ENCODE results near the gene SLC17A9. TPM values are rescaled to one million over a fixed set of nuclear protein-coding genes. Genes with fewer than 3 reads are reported as not detected.

Gene SLC17A9
- total RNA-seq, 1 experiment from 2014 or later: 0.28 TPM

DNA sequence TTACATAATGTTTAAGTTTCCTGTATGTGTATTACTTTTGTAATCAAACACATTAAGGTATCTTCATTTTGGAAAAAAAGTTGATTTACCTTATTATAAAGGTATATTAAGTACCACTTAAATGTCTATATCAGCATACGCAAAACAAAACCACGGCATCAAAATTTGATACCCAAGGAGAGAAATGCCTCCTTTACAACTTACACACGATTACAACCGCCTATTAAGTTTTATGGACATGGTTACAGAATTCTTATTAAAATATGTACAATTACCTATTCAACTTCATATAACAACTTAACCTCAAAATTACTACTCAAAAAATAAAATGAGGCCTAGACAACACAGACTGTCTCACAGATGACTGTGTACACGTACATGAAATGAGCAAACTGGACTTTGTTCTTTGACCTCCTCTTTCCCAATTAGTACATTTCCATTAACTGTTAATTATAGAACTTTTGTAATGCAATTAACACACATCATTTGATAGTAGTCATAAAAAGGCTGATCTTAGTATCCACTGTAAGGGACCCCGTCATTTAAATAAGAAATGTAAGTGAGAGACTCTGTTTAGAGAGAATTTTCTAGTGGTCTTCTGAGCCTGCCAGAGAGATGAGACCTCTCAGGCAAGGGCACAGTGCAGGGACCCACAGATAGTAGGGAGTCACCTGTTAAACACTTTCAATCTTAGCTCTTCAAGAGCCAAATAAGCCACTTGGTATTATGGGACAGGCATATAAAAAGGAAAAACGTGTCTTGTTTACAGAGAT lies 28.7 kb upstream of the SLC17A9 start:
- ATAC-seq (no peak), DNase-seq (ENCODE audit: low read depth, low spot score) (no peak)
- intact Hi-C loops (cut with micrococcal nuclease; ENCODE audit: unreplicated experiment) (no loop called here), in situ Hi-C loops (cut with HindIII; ENCODE audit: low pct_unique_long_range_greater_than_20kb, low sequenced_read_pairs) (no loop called here)
- H3K36me3 ChIP-seq (ENCODE audit: control insufficient read depth, insufficient read depth, low read length): no peaks in the 10 kb centered on the region; the same call in 1 of the 2 replicates
- H3K4me3 ChIP-seq (ENCODE audit: low read depth in 2 of 2, low read length in 2 of 2): peak overlapping the region; percentile 83 to 95
- POLR2A ChIA-PET: no interaction called here
- peaks cover 70% of the 10 kb centered on the region for H3K4me1 ChIP-seq (ENCODE audit: control insufficient read depth, insufficient read depth, low read length)
- no peaks in the 10 kb centered on the region for H3K27me3 ChIP-seq (ENCODE audit: control insufficient read depth, insufficient read depth, low read length)
- BruUV-seq (replicated peaks): TSS peak; percentile 60
- TF ChIP-seq, protein P1, sequence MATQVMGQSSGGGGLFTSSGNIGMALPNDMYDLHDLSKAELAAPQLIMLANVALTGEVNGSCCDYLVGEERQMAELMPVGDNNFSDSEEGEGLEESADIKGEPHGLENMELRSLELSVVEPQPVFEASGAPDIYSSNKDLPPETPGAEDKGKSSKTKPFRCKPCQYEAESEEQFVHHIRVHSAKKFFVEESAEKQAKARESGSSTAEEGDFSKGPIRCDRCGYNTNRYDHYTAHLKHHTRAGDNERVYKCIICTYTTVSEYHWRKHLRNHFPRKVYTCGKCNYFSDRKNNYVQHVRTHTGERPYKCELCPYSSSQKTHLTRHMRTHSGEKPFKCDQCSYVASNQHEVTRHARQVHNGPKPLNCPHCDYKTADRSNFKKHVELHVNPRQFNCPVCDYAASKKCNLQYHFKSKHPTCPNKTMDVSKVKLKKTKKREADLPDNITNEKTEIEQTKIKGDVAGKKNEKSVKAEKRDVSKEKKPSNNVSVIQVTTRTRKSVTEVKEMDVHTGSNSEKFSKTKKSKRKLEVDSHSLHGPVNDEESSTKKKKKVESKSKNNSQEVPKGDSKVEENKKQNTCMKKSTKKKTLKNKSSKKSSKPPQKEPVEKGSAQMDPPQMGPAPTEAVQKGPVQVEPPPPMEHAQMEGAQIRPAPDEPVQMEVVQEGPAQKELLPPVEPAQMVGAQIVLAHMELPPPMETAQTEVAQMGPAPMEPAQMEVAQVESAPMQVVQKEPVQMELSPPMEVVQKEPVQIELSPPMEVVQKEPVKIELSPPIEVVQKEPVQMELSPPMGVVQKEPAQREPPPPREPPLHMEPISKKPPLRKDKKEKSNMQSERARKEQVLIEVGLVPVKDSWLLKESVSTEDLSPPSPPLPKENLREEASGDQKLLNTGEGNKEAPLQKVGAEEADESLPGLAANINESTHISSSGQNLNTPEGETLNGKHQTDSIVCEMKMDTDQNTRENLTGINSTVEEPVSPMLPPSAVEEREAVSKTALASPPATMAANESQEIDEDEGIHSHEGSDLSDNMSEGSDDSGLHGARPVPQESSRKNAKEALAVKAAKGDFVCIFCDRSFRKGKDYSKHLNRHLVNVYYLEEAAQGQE (IDR thresholded peaks at IDR 0.05; ENCODE audit: insufficient read depth in 1 of 2, low read depth in 2 of 2, low read length in 1 of 2): no peak
- no peak for TF ChIP-seq TCF7L2 (IDR thresholded peaks at IDR 0.05; ENCODE audit: low read depth, low read length)
- TF ChIP-seq, protein P2, sequence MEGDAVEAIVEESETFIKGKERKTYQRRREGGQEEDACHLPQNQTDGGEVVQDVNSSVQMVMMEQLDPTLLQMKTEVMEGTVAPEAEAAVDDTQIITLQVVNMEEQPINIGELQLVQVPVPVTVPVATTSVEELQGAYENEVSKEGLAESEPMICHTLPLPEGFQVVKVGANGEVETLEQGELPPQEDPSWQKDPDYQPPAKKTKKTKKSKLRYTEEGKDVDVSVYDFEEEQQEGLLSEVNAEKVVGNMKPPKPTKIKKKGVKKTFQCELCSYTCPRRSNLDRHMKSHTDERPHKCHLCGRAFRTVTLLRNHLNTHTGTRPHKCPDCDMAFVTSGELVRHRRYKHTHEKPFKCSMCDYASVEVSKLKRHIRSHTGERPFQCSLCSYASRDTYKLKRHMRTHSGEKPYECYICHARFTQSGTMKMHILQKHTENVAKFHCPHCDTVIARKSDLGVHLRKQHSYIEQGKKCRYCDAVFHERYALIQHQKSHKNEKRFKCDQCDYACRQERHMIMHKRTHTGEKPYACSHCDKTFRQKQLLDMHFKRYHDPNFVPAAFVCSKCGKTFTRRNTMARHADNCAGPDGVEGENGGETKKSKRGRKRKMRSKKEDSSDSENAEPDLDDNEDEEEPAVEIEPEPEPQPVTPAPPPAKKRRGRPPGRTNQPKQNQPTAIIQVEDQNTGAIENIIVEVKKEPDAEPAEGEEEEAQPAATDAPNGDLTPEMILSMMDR (IDR thresholded peaks at IDR 0.05): no peak
- no peak for TF ChIP-seq POLR2AphosphoS5 (IDR thresholded peaks at IDR 0.05; ENCODE audit: low read depth, low read length)
- TF ChIP-seq SIN3A (IDR thresholded peaks at IDR 0.05; ENCODE audit: borderline replicate concordance, insufficient read depth, low read depth, low read length): no peak
- CTCF ChIA-PET: interaction anchor here (1.0 kb wide), 1 partner anchor 23 kb away, joined by 3 read pairs; no protein-coding TSS in a partner anchor
- H3K27ac ChIP-seq (ENCODE audit: low read length): peak overlapping the region; percentile 90
- no peaks in the 10 kb centered on the region for H3K9me3 ChIP-seq (ENCODE audit: control insufficient read depth, insufficient read depth, low read depth, low read length)

DNA sequence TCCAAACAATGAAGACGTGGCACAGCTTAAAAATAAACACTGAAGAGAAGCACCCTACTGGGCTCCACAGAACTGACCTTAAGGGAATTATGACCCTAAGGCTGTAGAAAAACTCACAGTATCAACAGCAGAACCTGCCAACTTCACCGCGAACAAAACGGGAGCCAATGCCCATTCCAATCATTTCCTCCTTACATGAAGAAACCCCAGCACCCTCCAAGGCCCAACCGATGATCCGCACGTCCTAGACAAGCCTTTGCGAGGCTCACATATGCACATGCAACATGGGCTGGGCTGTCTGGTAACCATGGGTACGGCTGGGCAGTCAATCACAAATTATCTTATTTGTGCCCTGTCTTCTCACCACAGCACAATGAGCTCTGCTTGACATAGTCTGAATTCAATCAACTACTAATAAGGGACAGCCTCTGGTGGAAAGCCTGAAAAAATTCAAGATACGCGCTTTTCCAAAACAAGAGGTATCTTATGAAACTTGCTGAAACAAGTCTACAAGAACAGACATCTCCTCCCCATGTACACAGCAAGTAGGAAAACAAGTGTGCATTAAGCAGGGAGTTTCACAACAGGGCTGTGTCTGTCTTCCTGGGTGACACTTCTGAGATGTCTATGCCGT lies 27.9 kb upstream of the SLC17A9 start:
- DNase-seq (ENCODE audit: low read depth, low spot score) (no peak), ATAC-seq (no peak)
- H3K4me1 ChIP-seq (ENCODE audit: control insufficient read depth, insufficient read depth, low read length): peaks cover 66% of the 10 kb centered on the region
- ChIA-PET CTCF (no interaction called here), POLR2A (no interaction called here)
- TF ChIP-seq, protein P1 (IDR thresholded peaks at IDR 0.05; ENCODE audit: insufficient read depth in 1 of 2, low read depth in 2 of 2, low read length in 1 of 2): no peak
- no peak for TF ChIP-seq POLR2AphosphoS5 (IDR thresholded peaks at IDR 0.05; ENCODE audit: low read depth, low read length)
- no peak for TF ChIP-seq SIN3A (IDR thresholded peaks at IDR 0.05; ENCODE audit: borderline replicate concordance, insufficient read depth, low read depth, low read length)
- TF ChIP-seq, protein P2 (IDR thresholded peaks at IDR 0.05): no peak
- TF ChIP-seq TCF7L2 (IDR thresholded peaks at IDR 0.05; ENCODE audit: low read depth, low read length): no peak
- H3K4me3 ChIP-seq (ENCODE audit: low read depth in 2 of 2, low read length in 2 of 2): peak overlapping the region; percentile 83 to 95
- no TSS peak for BruUV-seq (replicated peaks)
- H3K27me3 ChIP-seq (ENCODE audit: control insufficient read depth, insufficient read depth, low read length): no peaks in the 10 kb centered on the region
- H3K27ac ChIP-seq (ENCODE audit: low read length): peak overlapping the region; percentile 90
- H3K9me3 ChIP-seq (ENCODE audit: control insufficient read depth, insufficient read depth, low read depth, low read length): no peaks in the 10 kb centered on the region
- in situ Hi-C loops (cut with HindIII; ENCODE audit: low pct_unique_long_range_greater_than_20kb, low sequenced_read_pairs): no loop called here
- intact Hi-C loops (cut with micrococcal nuclease; ENCODE audit: unreplicated experiment): no loop called here
- no peaks in the 10 kb centered on the region; the same call in 1 of the 2 replicates for H3K36me3 ChIP-seq (ENCODE audit: control insufficient read depth, insufficient read depth, low read length)

Measured in Panc1 (cell line).